Measurements from ENCODE around the gene RASGEF1C.

The RASGEF1C gene

GRCh38 chr5:180208435-180209081 is 453 bp downstream of the RASGEF1C start:
- no peak for TF ChIP-seq CTCF (conservative IDR thresholded peaks at IDR 0.05; ENCODE audit: low read depth)
- POLR2A ChIA-PET (ENCODE audit: low non-redundant PET), result interaction anchor here (1.0 kb wide), 1 partner anchor 117 kb away, joined by 3 read pairs; no protein-coding TSS in a partner anchor
- no peak overlapping the region for H3K27ac ChIP-seq
- CTCF ChIA-PET, result interaction anchor here (0.6 to 2.8 kb wide), 17 partner anchors 10 to 143 kb away, joined by 3 to 15 read pairs (median 3); no protein-coding TSS in a partner anchor
- DNase-seq (ENCODE audit: low spot score), result peak; percentile 23

GRCh38 chr5:180208038-180208434 is 975 bp downstream of the RASGEF1C start:
- no peak for TF ChIP-seq CTCF (conservative IDR thresholded peaks at IDR 0.05; ENCODE audit: low read depth)
- ChIA-PET POLR2A (ENCODE audit: low non-redundant PET) (no interaction called here), CTCF (interaction anchor here (0.6 to 2.8 kb wide), 14 partner anchors 10 to 747 kb away, joined by 3 to 15 read pairs (median 3); no protein-coding TSS in a partner anchor)
- no peak overlapping the region for H3K27ac ChIP-seq
- DNase-seq (ENCODE audit: low spot score), result no peak

GRCh38 chr5:180207593-180207992 is 1.4 kb downstream of the RASGEF1C start:
- ChIA-PET CTCF (interaction anchor here (0.6 to 2.8 kb wide), 11 partner anchors 9 to 747 kb away, joined by 3 to 15 read pairs (median 3); no protein-coding TSS in a partner anchor), POLR2A (ENCODE audit: low non-redundant PET) (no interaction called here)
- H3K27ac ChIP-seq, result no peak overlapping the region
- DNase-seq (ENCODE audit: low spot score), result no peak
- no peak for TF ChIP-seq CTCF (conservative IDR thresholded peaks at IDR 0.05; ENCODE audit: low read depth)

- POLR2A ChIA-PET (ENCODE audit: low non-redundant PET), result no interaction called here
- CTCF ChIA-PET, result interaction anchor here (0.6 to 2.8 kb wide), 4 partner anchors 75 to 399 kb away, joined by 3 to 15 read pairs (median 3); no protein-coding TSS in a partner anchor
- no peak overlapping the region for H3K27ac ChIP-seq
- DNase-seq (ENCODE audit: low spot score), result no peak
- TF ChIP-seq CTCF (conservative IDR thresholded peaks at IDR 0.05; ENCODE audit: low read depth), result no peak
These were observed 2.0 kb downstream of the RASGEF1C start for GRCh38 chr5:180206993-180207392.

GRCh38 chr5:180205916-180206315 is 3.1 kb downstream of the RASGEF1C start:
- ChIA-PET CTCF (no interaction called here), POLR2A (ENCODE audit: low non-redundant PET) (no interaction called here)
- H3K27ac ChIP-seq, result no peak overlapping the region
- DNase-seq (ENCODE audit: low spot score), result no peak
- no peak for TF ChIP-seq CTCF (conservative IDR thresholded peaks at IDR 0.05; ENCODE audit: low read depth)

- TF ChIP-seq CTCF (conservative IDR thresholded peaks at IDR 0.05; ENCODE audit: low read depth), result no peak
- H3K27ac ChIP-seq, result no peak overlapping the region
- ChIA-PET POLR2A (ENCODE audit: low non-redundant PET) (no interaction called here), CTCF (no interaction called here)
- DNase-seq (ENCODE audit: low spot score), result no peak
These were observed 4.7 kb downstream of the RASGEF1C start for GRCh38 chr5:180204276-180204819.
